ENCODE measurements around the gene MED27. TPM values are rescaled to one million over a fixed set of nuclear protein-coding genes. Genes with fewer than 3 reads are reported as not detected.
A peak's percentile ranks its signal among the peaks of the same experiment; 100 is the strongest.

The MED27 gene
- total and polyA plus RNA-seq, 9 of the 15 experiments (the other 6 are each of a cell fraction or from before 2014, with no cell fraction given) = 24.4 to 91.0 (median 36.1) TPM

GRCh38 chr9:132079391-132080091 is at the start of gene MED27 (continued):
- TF ChIP-seq TCF7 (IDR thresholded peaks at IDR 0.05; ENCODE audit: borderline replicate concordance) (no peak), SIN3A (IDR thresholded peaks at IDR 0.05; ENCODE audit: borderline replicate concordance in 2 of 2, control insufficient read depth in 1 of 2, low read depth in 2 of 2, low read length in 2 of 2) (peak; percentile 60 to 68; a peak in 2 of 4 replicates), U2AF2 (optimal IDR thresholded peaks at IDR 0.05; ENCODE audit: low read depth, low read length) (no peak), CBX5 (IDR thresholded peaks at IDR 0.05; ENCODE audit: borderline replicate concordance, low read depth) (no peak), ZNF384 (IDR thresholded peaks at IDR 0.05; ENCODE audit: low read depth, low read length) (peak; percentile 58), LEF1 (IDR thresholded peaks at IDR 0.05) (no peak), ETV1 (tag; conservative IDR thresholded peaks at IDR 0.05; ENCODE audit: low read depth) (no peak), ARNT (IDR thresholded peaks at IDR 0.05) (no peak), MTF1 (CRISPR knock-in tag; IDR thresholded peaks at IDR 0.05; ENCODE audit: borderline replicate concordance) (no peak), JUND (IDR thresholded peaks at IDR 0.05; ENCODE audit: borderline replicate concordance, low read depth, low read length) (peak; percentile 38; the same call in 1 of the 2 replicates), JUND (tag; IDR thresholded peaks at IDR 0.05; ENCODE audit: borderline replicate concordance, low read depth, low read length) (no peak; the same call in 2 of the 3 replicates), PHF8 (IDR thresholded peaks at IDR 0.05; ENCODE audit: borderline replicate concordance, low read length) (peak; percentile 66; the same call in 1 of the 2 replicates), NR2C1 (IDR thresholded peaks at IDR 0.05) (no peak; the same call in 1 of the 2 replicates), NR2C1 (tag; IDR thresholded peaks at IDR 0.05) (peak; percentile 63), FIP1L1 (IDR thresholded peaks at IDR 0.05; ENCODE audit: low read depth, low read length, poor library complexity, severe bottlenecking) (no peak), PHTF2 (CRISPR knock-in tag; IDR thresholded peaks at IDR 0.05) (no peak), POLR2A (conservative IDR thresholded peaks at IDR 0.05) (peak; percentile 81), CAMTA2 (CRISPR knock-in tag; conservative IDR thresholded peaks at IDR 0.05) (no peak)
- TF ChIP-seq, protein P1, sequence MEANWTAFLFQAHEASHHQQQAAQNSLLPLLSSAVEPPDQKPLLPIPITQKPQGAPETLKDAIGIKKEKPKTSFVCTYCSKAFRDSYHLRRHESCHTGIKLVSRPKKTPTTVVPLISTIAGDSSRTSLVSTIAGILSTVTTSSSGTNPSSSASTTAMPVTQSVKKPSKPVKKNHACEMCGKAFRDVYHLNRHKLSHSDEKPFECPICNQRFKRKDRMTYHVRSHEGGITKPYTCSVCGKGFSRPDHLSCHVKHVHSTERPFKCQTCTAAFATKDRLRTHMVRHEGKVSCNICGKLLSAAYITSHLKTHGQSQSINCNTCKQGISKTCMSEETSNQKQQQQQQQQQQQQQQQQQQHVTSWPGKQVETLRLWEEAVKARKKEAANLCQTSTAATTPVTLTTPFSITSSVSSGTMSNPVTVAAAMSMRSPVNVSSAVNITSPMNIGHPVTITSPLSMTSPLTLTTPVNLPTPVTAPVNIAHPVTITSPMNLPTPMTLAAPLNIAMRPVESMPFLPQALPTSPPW (CRISPR knock-in tag; IDR thresholded peaks at IDR 0.05) = peak; percentile 40; the same call in 1 of the 2 replicates
- TF ChIP-seq, protein P2, sequence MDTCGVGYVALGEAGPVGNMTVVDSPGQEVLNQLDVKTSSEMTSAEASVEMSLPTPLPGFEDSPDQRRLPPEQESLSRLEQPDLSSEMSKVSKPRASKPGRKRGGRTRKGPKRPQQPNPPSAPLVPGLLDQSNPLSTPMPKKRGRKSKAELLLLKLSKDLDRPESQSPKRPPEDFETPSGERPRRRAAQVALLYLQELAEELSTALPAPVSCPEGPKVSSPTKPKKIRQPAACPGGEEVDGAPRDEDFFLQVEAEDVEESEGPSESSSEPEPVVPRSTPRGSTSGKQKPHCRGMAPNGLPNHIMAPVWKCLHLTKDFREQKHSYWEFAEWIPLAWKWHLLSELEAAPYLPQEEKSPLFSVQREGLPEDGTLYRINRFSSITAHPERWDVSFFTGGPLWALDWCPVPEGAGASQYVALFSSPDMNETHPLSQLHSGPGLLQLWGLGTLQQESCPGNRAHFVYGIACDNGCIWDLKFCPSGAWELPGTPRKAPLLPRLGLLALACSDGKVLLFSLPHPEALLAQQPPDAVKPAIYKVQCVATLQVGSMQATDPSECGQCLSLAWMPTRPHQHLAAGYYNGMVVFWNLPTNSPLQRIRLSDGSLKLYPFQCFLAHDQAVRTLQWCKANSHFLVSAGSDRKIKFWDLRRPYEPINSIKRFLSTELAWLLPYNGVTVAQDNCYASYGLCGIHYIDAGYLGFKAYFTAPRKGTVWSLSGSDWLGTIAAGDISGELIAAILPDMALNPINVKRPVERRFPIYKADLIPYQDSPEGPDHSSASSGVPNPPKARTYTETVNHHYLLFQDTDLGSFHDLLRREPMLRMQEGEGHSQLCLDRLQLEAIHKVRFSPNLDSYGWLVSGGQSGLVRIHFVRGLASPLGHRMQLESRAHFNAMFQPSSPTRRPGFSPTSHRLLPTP (IDR thresholded peaks at IDR 0.05; ENCODE audit: borderline replicate concordance, extremely low read depth, insufficient read length) = no peak
- TF ChIP-seq, protein P3, sequence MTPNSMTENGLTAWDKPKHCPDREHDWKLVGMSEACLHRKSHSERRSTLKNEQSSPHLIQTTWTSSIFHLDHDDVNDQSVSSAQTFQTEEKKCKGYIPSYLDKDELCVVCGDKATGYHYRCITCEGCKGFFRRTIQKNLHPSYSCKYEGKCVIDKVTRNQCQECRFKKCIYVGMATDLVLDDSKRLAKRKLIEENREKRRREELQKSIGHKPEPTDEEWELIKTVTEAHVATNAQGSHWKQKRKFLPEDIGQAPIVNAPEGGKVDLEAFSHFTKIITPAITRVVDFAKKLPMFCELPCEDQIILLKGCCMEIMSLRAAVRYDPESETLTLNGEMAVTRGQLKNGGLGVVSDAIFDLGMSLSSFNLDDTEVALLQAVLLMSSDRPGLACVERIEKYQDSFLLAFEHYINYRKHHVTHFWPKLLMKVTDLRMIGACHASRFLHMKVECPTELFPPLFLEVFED (CRISPR knock-in tag; conservative IDR thresholded peaks at IDR 0.05) = no peak
- TF ChIP-seq, protein P4, sequence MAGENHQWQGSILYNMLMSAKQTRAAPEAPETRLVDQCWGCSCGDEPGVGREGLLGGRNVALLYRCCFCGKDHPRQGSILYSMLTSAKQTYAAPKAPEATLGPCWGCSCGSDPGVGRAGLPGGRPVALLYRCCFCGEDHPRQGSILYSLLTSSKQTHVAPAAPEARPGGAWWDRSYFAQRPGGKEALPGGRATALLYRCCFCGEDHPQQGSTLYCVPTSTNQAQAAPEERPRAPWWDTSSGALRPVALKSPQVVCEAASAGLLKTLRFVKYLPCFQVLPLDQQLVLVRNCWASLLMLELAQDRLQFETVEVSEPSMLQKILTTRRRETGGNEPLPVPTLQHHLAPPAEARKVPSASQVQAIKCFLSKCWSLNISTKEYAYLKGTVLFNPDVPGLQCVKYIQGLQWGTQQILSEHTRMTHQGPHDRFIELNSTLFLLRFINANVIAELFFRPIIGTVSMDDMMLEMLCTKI (IDR thresholded peaks at IDR 0.05; ENCODE audit: partially characterized antibody) = no peak

All from K562 (cell line).